ENCODE results near the gene DHRS7B.

The DHRS7B gene

GRCh38 chr17:21174186-21174585 lies 47.4 kb downstream of the DHRS7B start:
- ATAC-seq (ENCODE audit: low read depth) (no peak), DNase-seq (ENCODE audit: low spot score) (no peak)
- Histone ChIP-seq H3K4me1 (ENCODE audit: insufficient read depth, poor library complexity, severe bottlenecking) (no peaks in the 10 kb centered on the region), H3K27ac (ENCODE audit: poor library complexity, severe bottlenecking) (no peak overlapping the region), H3K27me3 (ENCODE audit: insufficient read depth, poor library complexity, severe bottlenecking) (no peaks in the 10 kb centered on the region), H3K4me3 (ENCODE audit: severe bottlenecking) (no peak overlapping the region), H3K36me3 (ENCODE audit: low read depth) (no peaks in the 10 kb centered on the region; the same call in 1 of the 2 replicates), H3K9me3 (ENCODE audit: severe bottlenecking) (no peaks in the 10 kb centered on the region)
- no peak for TF ChIP-seq CTCF (IDR thresholded peaks at IDR 0.05; ENCODE audit: poor library complexity, severe bottlenecking)

- H3K27ac ChIP-seq (ENCODE audit: poor library complexity, severe bottlenecking): no peak overlapping the region
- H3K36me3 ChIP-seq (ENCODE audit: low read depth): no peaks in the 10 kb centered on the region; the same call in 1 of the 2 replicates
- H3K4me1 ChIP-seq (ENCODE audit: insufficient read depth, poor library complexity, severe bottlenecking): no peaks in the 10 kb centered on the region
- H3K4me3 ChIP-seq (ENCODE audit: severe bottlenecking): no peak overlapping the region
- no peaks in the 10 kb centered on the region for H3K9me3 ChIP-seq (ENCODE audit: severe bottlenecking)
- DNase-seq (ENCODE audit: low spot score) (no peak), ATAC-seq (ENCODE audit: low read depth) (no peak)
- no peaks in the 10 kb centered on the region for H3K27me3 ChIP-seq (ENCODE audit: insufficient read depth, poor library complexity, severe bottlenecking)
- no peak for TF ChIP-seq CTCF (IDR thresholded peaks at IDR 0.05; ENCODE audit: poor library complexity, severe bottlenecking)
These were observed 47.9 kb downstream of the DHRS7B start for GRCh38 chr17:21174713-21175112.

GRCh38 chr17:21176773-21177395 lies 50.1 kb downstream of the DHRS7B start:
- H3K27me3 ChIP-seq (ENCODE audit: insufficient read depth, poor library complexity, severe bottlenecking): no peaks in the 10 kb centered on the region
- H3K4me1 ChIP-seq (ENCODE audit: insufficient read depth, poor library complexity, severe bottlenecking): no peaks in the 10 kb centered on the region
- no peak for TF ChIP-seq CTCF (IDR thresholded peaks at IDR 0.05; ENCODE audit: poor library complexity, severe bottlenecking)
- no peaks in the 10 kb centered on the region; the same call in 1 of the 2 replicates for H3K36me3 ChIP-seq (ENCODE audit: low read depth)
- no peaks in the 10 kb centered on the region for H3K9me3 ChIP-seq (ENCODE audit: severe bottlenecking)
- DNase-seq (ENCODE audit: low spot score) (no peak), ATAC-seq (ENCODE audit: low read depth) (no peak)
- no peak overlapping the region for H3K27ac ChIP-seq (ENCODE audit: poor library complexity, severe bottlenecking)
- no peak overlapping the region for H3K4me3 ChIP-seq (ENCODE audit: severe bottlenecking)

- Histone ChIP-seq H3K36me3 (ENCODE audit: low read depth) (no peaks in the 10 kb centered on the region; the same call in 1 of the 2 replicates), H3K9me3 (ENCODE audit: severe bottlenecking) (no peaks in the 10 kb centered on the region), H3K27me3 (ENCODE audit: insufficient read depth, poor library complexity, severe bottlenecking) (no peaks in the 10 kb centered on the region), H3K27ac (ENCODE audit: poor library complexity, severe bottlenecking) (no peak overlapping the region), H3K4me1 (ENCODE audit: insufficient read depth, poor library complexity, severe bottlenecking) (no peaks in the 10 kb centered on the region), H3K4me3 (ENCODE audit: severe bottlenecking) (no peak overlapping the region)
- ATAC-seq (ENCODE audit: low read depth): no peak
- no peak for DNase-seq (ENCODE audit: low spot score)
- no peak for TF ChIP-seq CTCF (IDR thresholded peaks at IDR 0.05; ENCODE audit: poor library complexity, severe bottlenecking)
These were observed 50.6 kb downstream of the DHRS7B start for GRCh38 chr17:21177401-21177800.

GRCh38 chr17:21177854-21178600 lies 51.3 kb downstream of the DHRS7B start:
- no peaks in the 10 kb centered on the region for H3K27me3 ChIP-seq (ENCODE audit: insufficient read depth, poor library complexity, severe bottlenecking)
- no peaks in the 10 kb centered on the region for H3K4me1 ChIP-seq (ENCODE audit: insufficient read depth, poor library complexity, severe bottlenecking)
- H3K4me3 ChIP-seq (ENCODE audit: severe bottlenecking): no peak overlapping the region
- H3K9me3 ChIP-seq (ENCODE audit: severe bottlenecking): no peaks in the 10 kb centered on the region
- ATAC-seq (ENCODE audit: low read depth) (no peak), DNase-seq (ENCODE audit: low spot score) (no peak)
- H3K27ac ChIP-seq (ENCODE audit: poor library complexity, severe bottlenecking): no peak overlapping the region
- TF ChIP-seq CTCF (IDR thresholded peaks at IDR 0.05; ENCODE audit: poor library complexity, severe bottlenecking): no peak
- H3K36me3 ChIP-seq (ENCODE audit: low read depth): no peaks in the 10 kb centered on the region; the same call in 1 of the 2 replicates

All from RWPE2 (cell line).